Embryonic facial prominence (tissue), 1 donor: Measurements from ENCODE around the gene ZNF682.
"Not testable (repeated sequence)": the region's sequence is repeated elsewhere in the genome, so short reads cannot be mapped to it uniquely, and the experiment has no call there.

ENCODE experiments used
- DNase-seq: peaks from one replicate; pipeline ENCODE4 v3.0.0-alpha.2; 2016; ENCODE audit errors: extremely low spot score

The ZNF682 gene

GRCh38 chr19:19997656-19998268 is 41.5 kb downstream of the ZNF682 start:
- no peak for DNase-seq

DNA sequence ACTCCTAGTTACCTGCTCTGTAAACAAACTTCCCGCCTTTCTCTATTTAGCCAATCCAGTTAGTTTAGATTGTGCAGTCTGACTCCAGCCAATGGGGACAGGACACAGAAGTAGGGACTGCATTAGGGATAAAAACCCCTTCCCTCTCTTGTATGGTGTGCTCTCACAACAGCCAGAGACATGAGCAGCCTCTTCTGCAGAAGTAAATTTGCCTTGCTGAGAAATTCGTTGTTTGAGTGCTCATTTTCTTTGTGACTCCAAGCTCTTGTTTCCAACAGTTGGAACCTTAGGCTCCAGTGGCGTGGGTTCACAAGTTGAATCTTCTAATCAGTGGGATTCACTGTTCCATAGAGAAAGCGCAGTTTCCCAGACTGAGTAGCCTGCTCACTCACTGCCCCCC is 72.4 kb downstream of the ZNF682 start:
- no peak for DNase-seq

DNA sequence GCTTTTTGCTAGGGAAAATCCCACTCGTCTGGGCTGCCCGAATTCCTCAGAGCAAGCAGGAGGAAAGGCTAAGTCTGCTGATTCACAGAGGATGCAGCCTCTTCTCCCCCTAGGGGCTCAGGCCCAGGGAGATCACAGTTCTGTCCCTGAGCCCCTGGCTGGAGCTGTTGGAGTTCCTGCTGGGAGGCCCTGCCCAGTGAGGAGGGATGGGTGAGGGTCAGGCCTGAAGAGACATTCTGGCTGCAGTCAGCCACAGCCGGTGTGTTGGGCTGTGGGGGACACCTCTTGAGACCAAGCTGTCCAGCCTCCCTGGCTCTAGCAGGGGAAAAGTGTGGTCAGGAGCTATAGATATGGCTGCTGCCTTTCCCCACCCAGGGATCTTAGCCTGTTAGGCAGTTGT is 73.2 kb downstream of the ZNF682 start:
- DNase-seq: not testable (repeated sequence)

DNA sequence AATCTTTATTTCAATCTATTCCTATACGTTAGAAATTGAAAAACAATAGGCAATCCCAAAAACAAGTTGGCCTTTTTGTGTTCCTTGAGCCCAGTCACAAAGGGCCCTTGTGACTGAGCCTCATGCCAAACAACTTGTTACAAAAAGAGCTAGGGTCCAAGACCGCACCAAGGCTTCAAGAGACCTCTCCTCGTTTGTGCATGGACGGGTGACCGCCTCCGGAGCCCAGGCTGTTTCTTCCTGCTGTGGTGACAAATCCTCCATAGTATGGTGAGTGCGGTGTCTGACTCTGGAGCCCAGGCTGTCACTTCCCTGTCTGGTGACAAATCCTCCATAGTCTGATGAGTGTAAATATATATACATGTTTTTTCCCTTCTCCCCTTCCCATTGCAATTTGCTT is 74.9 kb downstream of the ZNF682 start:
- no peak for DNase-seq

- DNase-seq: not testable (repeated sequence)
Measured at GRCh38 chr19:19959151-19959799, 80.0 kb downstream of the ZNF682 start.

DNA sequence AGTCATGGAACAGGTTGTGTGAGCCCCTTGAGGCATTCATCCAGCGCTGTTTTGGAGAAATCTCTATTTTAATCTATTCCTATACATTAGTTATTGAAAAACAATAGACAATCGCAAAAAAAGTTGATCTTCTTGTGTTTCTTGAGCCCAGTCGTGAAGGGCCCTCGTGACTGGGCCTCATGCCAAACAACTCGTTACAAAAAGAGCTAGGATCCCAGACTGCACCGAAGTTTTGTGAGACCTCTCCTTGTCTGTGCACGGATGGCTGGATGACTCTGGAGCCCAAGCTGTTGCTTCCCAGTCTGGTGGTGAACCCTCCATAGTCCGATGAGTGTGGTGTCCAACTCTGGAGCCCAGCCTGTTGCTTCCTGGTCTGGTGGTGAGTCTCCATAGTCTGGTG is 81.5 kb downstream of the ZNF682 start:
- DNase-seq: not testable (repeated sequence)

DNA sequence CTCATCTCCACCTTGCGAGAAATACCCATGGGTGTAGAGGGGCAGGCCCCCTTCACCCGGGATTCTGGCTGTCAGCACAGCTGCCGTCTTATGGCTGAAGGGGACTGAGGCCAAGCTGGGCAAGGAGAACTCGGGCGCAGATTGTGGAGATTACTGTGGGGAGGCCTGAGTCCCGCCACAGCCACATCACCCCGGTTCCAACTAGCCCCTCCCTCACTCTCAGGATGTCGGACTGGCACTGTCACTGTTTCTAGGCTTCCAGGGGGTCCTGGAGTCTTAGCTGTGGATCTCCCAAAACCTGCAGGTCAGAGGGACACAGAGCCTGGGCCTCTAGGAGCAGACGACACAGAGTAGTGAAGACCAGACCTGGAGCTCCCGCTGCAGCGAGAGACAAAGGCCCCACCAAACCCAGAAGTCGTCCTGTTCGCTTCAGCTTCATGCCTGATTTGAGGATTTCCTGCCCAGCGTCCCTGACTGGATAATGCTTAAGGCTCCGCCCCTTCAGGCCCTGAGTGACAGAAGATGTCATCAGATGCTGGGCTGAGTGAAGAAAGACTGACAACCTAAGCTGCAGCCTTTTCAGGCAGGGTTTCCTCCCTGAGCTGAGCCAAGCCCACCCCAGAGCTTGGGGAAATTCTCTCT is 82.8 kb downstream of the ZNF682 start:
- no peak for DNase-seq

DNA sequence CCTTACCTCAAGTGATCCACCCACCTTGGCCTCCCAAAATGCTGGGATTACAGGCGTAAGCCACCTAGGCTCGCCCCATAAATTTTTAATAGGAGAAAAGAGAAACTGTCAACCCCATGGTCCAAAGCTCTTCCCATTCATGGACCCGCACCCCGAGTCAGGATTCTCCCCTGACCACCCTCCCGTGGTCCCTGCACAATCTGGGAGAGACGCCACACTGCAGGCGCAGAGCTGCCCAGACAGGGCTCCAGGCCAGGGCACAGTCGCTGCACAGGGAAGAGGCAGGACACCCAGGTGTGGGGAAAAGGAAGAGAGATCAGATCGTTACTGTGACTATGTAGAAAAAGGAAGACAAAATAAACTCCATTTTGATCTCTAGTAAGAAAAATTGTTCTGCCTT is 84.1 kb downstream of the ZNF682 start:
- DNase-seq: no peak
